HL-60/S4 (cell line): ENCODE data around the gene C5orf52.
"Not testable (repeated sequence)": the region's sequence is repeated elsewhere in the genome, so short reads cannot be mapped to it uniquely, and the experiment has no call there.

Experiments used
- in situ Hi-C: fragments of 300-500 bp; cut with MboI; formaldehyde crosslinking; loops from 2 replicates; pipeline ENCODE4 v1.14.3; 2022; ENCODE audit warnings: low sequenced_read_pairs

Gene C5orf52

GRCh38 chr5:157670662-157671591 lies at the start of gene C5orf52:
TSS of gene C5orf52 (plus strand) at chr5:157671533. CDS start at chr5:157671615, 82 bp downstream.
- in situ Hi-C loops: no loop called here

DNA sequence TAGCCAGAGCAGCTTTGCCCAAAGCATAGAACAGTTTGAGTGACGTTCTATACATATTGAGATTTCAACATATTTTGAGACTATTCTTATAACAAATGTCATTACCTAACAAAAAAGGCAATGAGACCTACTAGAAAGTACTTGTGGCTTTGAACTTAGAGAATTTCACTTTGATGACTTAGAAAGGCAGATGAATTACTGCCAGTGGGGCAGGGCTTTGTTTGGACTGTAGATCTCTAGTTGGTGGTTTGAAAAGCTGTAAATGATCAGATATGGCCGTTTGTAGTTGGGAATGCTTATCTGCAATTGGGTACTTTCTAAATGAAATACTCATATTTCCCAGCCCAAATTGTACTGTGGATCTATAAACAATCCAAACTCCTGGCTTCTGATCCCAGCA lies 47.2 kb upstream of the C5orf52 start:
- in situ Hi-C loops: no loop called here

DNA sequence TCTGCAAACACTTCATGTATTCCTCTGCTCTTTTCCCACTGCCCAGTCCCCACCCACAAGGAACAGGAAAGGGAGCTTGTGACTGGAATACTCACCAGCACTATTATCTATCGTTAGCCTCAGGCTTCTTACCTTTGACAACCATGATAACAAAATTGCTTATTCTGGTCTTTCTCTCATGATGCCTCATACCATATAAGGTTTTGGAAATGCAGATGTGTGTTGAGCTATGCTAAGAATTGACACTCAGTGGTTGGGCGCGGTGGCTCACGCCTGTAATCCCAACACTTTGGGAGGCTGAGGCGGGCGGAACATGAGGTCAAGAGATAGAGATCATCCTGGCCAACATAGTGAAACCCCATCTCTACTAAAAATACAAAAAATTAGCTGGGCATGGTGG lies 44.5 kb upstream of the C5orf52 start:
- in situ Hi-C loops: no loop called here

GRCh38 chr5:157630341-157630740 lies 41.0 kb upstream of the C5orf52 start:
- in situ Hi-C loops: no loop called here

DNA sequence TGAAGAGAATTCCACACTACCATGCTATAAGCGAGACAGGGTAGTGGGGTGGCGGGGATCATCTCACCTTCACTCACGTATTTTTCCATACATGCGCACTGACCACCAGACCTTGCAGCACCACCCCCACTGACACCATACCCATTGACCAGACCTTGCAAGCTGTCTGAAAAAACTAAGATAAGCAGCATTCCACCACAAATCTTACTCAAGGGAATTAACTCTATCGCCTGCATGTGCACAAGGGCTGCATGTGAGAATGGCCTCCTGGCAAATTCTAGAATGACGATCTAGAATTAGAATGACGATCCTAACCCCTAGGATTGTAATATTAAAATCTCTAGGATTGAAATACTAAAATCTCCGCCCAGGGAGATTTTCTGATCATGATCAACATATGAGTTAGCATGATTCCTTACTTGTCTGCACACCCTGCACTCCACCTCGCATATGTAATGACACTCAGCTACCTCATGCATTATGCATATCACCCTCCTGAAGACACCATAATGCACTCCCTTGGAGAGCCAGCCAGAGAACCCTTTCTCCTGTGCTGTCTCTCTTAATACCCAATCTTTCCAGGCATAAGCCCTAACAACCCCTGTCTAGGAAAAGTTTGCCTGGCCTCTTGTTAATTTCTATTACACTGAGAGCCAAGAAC lies 30.8 kb upstream of the C5orf52 start:
- in situ Hi-C loops: no loop called here

DNA sequence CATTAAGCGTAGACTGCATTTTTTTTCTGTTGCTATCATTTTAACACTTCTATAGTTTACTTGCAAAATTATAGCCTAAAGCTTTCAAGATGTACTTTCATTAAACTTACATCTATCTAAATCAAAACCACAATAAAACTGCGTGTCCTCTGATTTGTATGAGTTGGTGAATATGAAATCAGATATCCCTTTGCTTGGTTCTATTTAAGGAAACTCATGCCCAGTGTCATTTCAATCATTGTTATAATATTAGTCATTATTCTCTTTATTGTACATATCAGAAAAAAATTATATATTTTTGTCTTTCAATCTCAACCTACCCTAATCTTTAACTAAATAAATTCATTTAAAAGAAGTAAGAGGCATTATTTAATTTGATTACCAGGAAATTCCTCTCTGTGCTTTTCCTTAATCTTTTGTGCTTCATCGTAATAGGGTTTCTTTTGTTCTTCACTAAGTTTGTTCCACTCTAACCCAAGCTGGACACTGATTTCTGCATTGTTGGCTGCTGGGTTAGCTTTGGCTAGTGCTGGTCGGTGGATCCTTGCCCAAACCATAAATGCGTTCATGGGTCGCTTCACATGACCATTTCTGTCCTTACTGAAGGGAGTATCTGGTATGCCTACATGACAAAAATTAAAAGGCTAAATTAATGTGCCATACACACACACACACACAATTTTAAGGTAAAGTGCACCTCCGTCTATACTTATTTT lies 22.9 kb upstream of the C5orf52 start:
- in situ Hi-C loops: no loop called here

GRCh38 chr5:157649101-157649500 lies 22.2 kb upstream of the C5orf52 start:
- in situ Hi-C loops: no loop called here

GRCh38 chr5:157650991-157651611 lies 20.2 kb upstream of the C5orf52 start:
- in situ Hi-C loops: no loop called here

DNA sequence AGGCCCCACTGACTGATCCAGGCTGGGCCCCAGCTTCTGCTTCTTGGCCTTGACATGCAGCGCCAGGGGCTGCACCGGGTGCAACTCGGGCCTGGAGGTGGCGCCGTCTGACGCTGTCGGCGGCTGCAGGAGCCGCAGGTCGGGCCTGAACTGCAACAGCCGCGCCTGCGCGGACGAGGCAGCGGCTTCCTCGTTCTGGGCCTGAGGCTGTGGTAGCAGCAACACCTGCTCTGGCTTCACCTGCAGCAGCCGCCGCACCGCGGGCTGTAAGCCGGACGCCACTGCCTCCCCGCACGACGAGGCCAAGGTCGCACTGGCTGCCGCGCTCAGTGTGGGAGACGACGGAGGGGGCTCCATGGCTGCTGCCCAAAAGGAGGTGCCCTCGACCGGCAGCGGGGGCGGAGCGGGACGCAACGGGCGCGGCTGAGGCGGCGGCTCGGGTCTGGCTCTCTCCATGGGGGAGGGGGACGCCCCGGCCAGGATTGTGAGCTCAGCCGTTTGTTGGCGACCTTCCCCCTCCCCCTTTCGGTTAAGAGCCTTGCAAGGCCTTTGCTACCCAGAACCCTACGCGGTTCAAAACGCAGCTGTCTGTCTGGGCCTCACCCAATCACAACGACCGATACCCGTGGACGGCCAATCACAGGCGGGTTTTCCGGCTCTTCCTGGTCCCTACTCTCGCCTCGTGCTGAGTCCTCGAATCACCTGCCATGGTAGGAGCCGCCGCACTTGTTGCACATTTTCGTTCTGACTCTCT lies 19.5 kb upstream of the C5orf52 start:
- in situ Hi-C loops: no loop called here

GRCh38 chr5:157652377-157652692 lies 19.0 kb upstream of the C5orf52 start, which contains the start of gene SOX30:
TSS of gene SOX30 (minus strand) at chr5:157652438. CDS start at chr5:157652078, 360 bp downstream.
- in situ Hi-C loops: no loop called here

DNA sequence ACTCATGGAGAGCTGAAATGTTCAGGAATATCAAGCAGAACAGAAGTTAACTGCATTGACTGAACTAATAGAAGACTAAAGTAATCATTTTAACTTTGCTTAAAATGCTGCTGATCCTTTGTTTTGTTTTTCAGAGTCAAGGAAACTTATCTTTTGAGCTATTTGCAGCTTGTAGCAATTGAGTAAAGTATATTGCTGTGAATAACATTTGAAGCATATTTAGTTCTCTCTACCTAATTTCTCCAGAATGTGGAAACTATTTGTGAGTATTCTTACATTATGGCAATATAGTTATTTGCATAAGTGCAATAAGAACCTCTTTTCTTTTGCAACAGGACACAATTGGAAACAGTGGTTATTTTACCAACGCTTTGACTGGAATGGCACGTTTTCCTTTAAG lies 13.8 kb upstream of the C5orf52 start:
- in situ Hi-C loops: no loop called here

- in situ Hi-C loops: no loop called here
Observed at GRCh38 chr5:157658893-157659292, 12.4 kb upstream of the C5orf52 start.

- in situ Hi-C loops: no loop called here
Observed at GRCh38 chr5:157659868-157660660, 11.3 kb upstream of the C5orf52 start.

DNA sequence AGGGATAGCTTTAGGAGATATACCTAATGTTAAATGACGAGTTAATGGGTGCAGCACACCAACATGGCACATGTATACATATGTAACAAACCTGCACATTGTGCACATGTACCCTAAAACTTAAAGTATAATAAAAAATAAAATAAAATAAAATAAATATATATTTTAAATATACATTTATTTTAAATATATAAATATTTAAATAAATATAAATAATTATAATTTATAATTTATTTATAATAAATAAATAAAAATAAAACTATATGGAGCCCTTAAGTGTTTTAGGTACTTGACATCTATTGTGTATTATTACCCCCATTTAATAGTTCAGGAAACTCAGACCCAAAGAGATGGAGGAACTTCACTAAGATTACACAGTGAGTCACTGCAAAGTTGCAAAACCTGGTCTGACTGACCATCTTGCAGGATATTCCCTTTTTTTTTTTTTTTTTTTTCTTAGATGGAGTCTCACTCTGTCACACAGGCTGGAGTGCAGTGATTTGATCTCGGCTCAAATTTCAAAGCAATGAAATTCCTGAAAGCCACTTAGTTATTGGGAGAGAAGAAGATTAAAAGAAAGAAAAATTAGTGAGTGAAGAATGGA lies 5.8 kb upstream of the C5orf52 start:
- in situ Hi-C loops: no loop called here

GRCh38 chr5:157668356-157668755 lies 3.0 kb upstream of the C5orf52 start:
- in situ Hi-C loops: no loop called here

- in situ Hi-C loops: no loop called here
Observed at GRCh38 chr5:157669701-157670097, 1.6 kb upstream of the C5orf52 start.

DNA sequence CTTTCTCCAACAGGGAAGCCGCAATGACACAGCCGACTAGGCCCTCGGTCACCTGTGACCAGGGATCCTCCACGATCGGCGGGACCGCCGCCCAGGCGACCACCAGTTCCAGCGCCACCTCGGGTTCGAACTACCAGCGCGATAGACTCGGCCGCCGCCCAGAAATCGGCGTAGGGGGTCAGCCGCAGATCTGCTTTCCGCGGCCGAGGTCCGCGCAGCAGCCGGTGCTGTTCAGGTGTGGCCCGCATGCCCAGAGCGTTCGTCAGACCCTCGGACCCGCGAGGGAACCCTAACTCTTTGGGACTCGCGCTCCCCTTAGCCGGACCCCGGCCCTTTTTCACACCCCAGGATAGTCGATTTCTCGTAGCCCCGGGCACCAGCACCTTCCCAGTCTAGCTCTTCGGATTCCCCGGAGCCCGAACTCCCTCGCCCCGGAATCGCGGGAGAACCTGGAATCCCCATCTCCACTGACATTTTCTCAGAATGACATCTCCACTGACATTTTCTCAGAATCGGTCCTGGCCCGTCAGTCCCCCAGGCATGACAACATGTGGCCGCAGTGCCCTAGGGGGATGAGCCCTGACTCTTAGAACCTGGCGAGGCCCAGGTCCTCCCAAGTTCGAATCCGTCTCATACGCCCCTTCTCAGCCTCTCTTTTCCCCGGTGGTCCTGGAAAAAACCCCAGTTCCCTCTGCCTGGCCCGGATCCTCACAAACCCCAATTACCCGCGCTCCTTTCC lies 428 bp downstream of the C5orf52 start:
- in situ Hi-C loops: no loop called here

GRCh38 chr5:157672976-157673375 lies 1.6 kb downstream of the C5orf52 start:
- in situ Hi-C loops: no loop called here

DNA sequence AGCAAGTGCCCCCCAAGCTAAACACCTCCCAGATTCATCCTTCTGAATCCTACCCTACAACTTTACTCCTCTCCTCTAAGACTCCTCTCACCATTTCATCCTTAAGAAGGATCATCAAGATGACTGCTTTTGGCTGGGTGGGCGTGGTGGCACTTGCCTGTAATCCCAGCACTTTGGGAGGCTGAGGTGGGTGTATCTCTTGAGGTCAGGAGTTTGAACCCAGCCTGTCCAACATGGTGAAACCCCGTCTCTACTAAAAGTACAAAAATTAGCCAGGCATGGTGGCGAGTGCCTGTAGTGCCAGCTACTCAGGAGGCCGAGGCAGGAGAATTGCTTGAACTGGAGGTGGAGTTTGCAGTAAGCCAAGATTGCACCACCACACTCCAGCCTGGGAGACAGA lies 3.0 kb downstream of the C5orf52 start:
- in situ Hi-C loops: not testable (repeated sequence)
